Mesenchymal stem cell (in vitro differentiated cells and primary cell): ENCODE data around the gene NLRP9.

ENCODE experiments used
- DNase-seq: peaks from one replicate; pipeline ENCODE4 v3.0.0-alpha.2; 2013
- H2AFZ ChIP-seq: one replicate; pipeline ENCODE4 v1.6.1; 2013; ENCODE audit warnings: low read depth, mild to moderate bottlenecking, control low read depth, inconsistent platforms, low read length, moderate library complexity
- H2AK5ac ChIP-seq: 2 replicates; pipeline ENCODE4 v1.6.1; 2013; ENCODE audit warnings: low read length, moderate library complexity, mild to moderate bottlenecking, inconsistent platforms; ENCODE audit not compliant: severe bottlenecking
- H2BK120ac ChIP-seq: one replicate; pipeline ENCODE4 v1.6.1; 2013; ENCODE audit warnings: low read depth, mild to moderate bottlenecking, inconsistent platforms, low read length, moderate library complexity
- H2BK12ac ChIP-seq, 2 experiments: one replicate each; pipeline ENCODE4 v1.6.1; 2013; ENCODE audit warnings: inconsistent platforms in 2 of 2, low read length in 2 of 2, mild to moderate bottlenecking in 2 of 2, moderate library complexity in 2 of 2, control low read depth in 1 of 2
- H2BK15ac ChIP-seq: one replicate; pipeline ENCODE4 v1.6.1; 2013; ENCODE audit warnings: mild to moderate bottlenecking, low read depth, inconsistent platforms; ENCODE audit not compliant: poor library complexity, severe bottlenecking
- H2BK5ac ChIP-seq: 2 replicates; pipeline ENCODE4 v1.6.1; 2013; ENCODE audit warnings: low read depth, mild to moderate bottlenecking, low read length, control low read depth, inconsistent platforms; ENCODE audit not compliant: poor library complexity, severe bottlenecking
- H3K14ac ChIP-seq, 2 experiments: one replicate each; pipeline ENCODE4 v1.6.1; 2013; ENCODE audit warnings: inconsistent platforms in 2 of 2, low read length in 2 of 2, control low read depth in 1 of 2, mild to moderate bottlenecking in 1 of 2, moderate library complexity in 1 of 2
- H3K18ac ChIP-seq, 2 experiments: one replicate each; pipeline ENCODE4 v1.6.1; 2013; ENCODE audit warnings: inconsistent platforms in 2 of 2, low read length in 2 of 2, control low read depth in 1 of 2, low read depth in 1 of 2, mild to moderate bottlenecking in 1 of 2
- H3K23ac ChIP-seq, 2 experiments: one replicate each; pipeline ENCODE4 v1.6.1; 2013; ENCODE audit warnings: inconsistent platforms in 2 of 2, low read length in 2 of 2, mild to moderate bottlenecking in 2 of 2, moderate library complexity in 2 of 2, control low read depth in 1 of 2
- H3K27ac ChIP-seq: 2 replicates; pipeline ENCODE4 v1.5.1; 2013; ENCODE audit warnings: mild to moderate bottlenecking, moderate library complexity, low read length, control low read depth, inconsistent platforms; ENCODE audit not compliant: poor library complexity, severe bottlenecking
- H3K27me3 ChIP-seq, 2 experiments: 2 replicates each; pipeline versions ENCODE4 v1.6.1 to v1.7.0; 2013; ENCODE audit warnings: low read length in 2 of 2, mild to moderate bottlenecking in 2 of 2, moderate library complexity in 2 of 2, control low read depth in 1 of 2, inconsistent platforms in 1 of 2; ENCODE audit not compliant: control insufficient read depth in 1 of 2, insufficient read depth in 1 of 2
- H3K36me3 ChIP-seq, 2 experiments: 2 replicates each; pipeline versions ENCODE4 v1.6.1 to v1.7.0; 2013; ENCODE audit warnings: low read length in 2 of 2, control low read depth in 1 of 2, inconsistent platforms in 1 of 2, low read depth in 1 of 2, mild to moderate bottlenecking in 1 of 2; ENCODE audit not compliant: insufficient read depth in 2 of 2, control insufficient read depth in 1 of 2
- H3K4ac ChIP-seq, 2 experiments: one replicate each; pipeline ENCODE4 v1.6.1; 2013; ENCODE audit warnings: inconsistent platforms in 2 of 2, low read length in 2 of 2, mild to moderate bottlenecking in 2 of 2, moderate library complexity in 2 of 2, control low read depth in 1 of 2, low read depth in 1 of 2
- H3K4me1 ChIP-seq: 2 replicates; pipeline ENCODE4 v1.6.1; 2013; ENCODE audit warnings: low read depth, low read length, control low read depth; ENCODE audit not compliant: control insufficient read depth, insufficient read depth
- H3K4me2 ChIP-seq: 2 replicates; pipeline ENCODE4 v1.6.1; 2013; ENCODE audit warnings: low read length, mild to moderate bottlenecking, inconsistent platforms; ENCODE audit not compliant: poor library complexity, severe bottlenecking
- H3K4me3 ChIP-seq, 2 experiments: 2 replicates each; pipeline versions ENCODE4 v1.5.1 to v1.7.0; 2013; ENCODE audit warnings: low read length in 2 of 2, mild to moderate bottlenecking in 2 of 2, control low read depth in 1 of 2, low read depth in 1 of 2; ENCODE audit not compliant: insufficient read depth in 1 of 2
- H3K79me1 ChIP-seq: replicated peaks from 2 replicates; pipeline ENCODE4 v1.6.1; 2013; ENCODE audit warnings: mild to moderate bottlenecking, control low read depth, low read length, inconsistent platforms; ENCODE audit not compliant: poor library complexity, severe bottlenecking
- H3K9ac ChIP-seq: 2 replicates; pipeline ENCODE4 v1.7.0; 2013; ENCODE audit warnings: mild to moderate bottlenecking, low read length, moderate library complexity
- H3K9me3 ChIP-seq: 2 replicates; pipeline ENCODE4 v1.7.0; 2013; ENCODE audit warnings: mild to moderate bottlenecking, low read length; ENCODE audit not compliant: control insufficient read depth
- H4K8ac ChIP-seq: one replicate; pipeline ENCODE4 v1.6.1; 2013; ENCODE audit warnings: inconsistent platforms, mild to moderate bottlenecking, low read length, moderate library complexity
- H4K91ac ChIP-seq: one replicate; pipeline ENCODE4 v1.6.1; 2013; ENCODE audit warnings: mild to moderate bottlenecking, low read length, inconsistent platforms
- WGBS: methylation state at CpG from one replicate; pipeline ENCODE4 v1.1.7; 2013; ENCODE audit warnings: mixed read lengths; 5-methylcytosine and 5-hydroxymethylcytosine counted together

The NLRP9 gene

GRCh38 chr19:55660991-55661390, 77.2 kb downstream of the NLRP9 start:
- Histone ChIP-seq H3K4me2 (no peak overlapping the region), H3K27ac (no peak overlapping the region), H3K9me3 (no peaks in the 10 kb centered on the region), H3K14ac (no peak overlapping the region), H3K18ac (no peak overlapping the region), H2BK15ac (no peak overlapping the region), H3K4ac (no peak overlapping the region), H3K4me3 (no peak overlapping the region), H3K36me3 (peaks cover 60 to 80% of the 10 kb centered on the region in 2 experiments), H3K27me3 (no peaks in the 10 kb centered on the region), H4K8ac (no peak overlapping the region), H3K9ac (no peak overlapping the region), H4K91ac (no peak overlapping the region), H2BK5ac (no peak overlapping the region), H2BK120ac (no peak overlapping the region), H3K23ac (no peak overlapping the region), H2AK5ac (no peak overlapping the region), H3K4me1 (peaks cover 27% of the 10 kb centered on the region), H2BK12ac (no peak overlapping the region), H3K79me1 (peaks cover 14% of the 10 kb centered on the region), H2AFZ (no peak overlapping the region)
- DNase-seq, result no peak
- 92% methylated on average over 16 of the region's 16 CpGs for WGBS

- Histone ChIP-seq H3K9ac (no peak overlapping the region), H2BK5ac (no peak overlapping the region), H3K18ac (no peak overlapping the region), H3K4me3 (no peak overlapping the region), H4K91ac (no peak overlapping the region), H2BK120ac (no peak overlapping the region), H2BK12ac (no peak overlapping the region), H3K4ac (no peak overlapping the region), H4K8ac (no peak overlapping the region), H3K79me1 (peaks cover 11% of the 10 kb centered on the region), H3K27ac (no peak overlapping the region), H2AK5ac (no peak overlapping the region), H3K27me3 (no peaks in the 10 kb centered on the region), H3K4me1 (peaks cover 27% of the 10 kb centered on the region), H3K4me2 (no peak overlapping the region), H2AFZ (no peak overlapping the region), H2BK15ac (no peak overlapping the region), H3K9me3 (no peaks in the 10 kb centered on the region), H3K14ac (no peak overlapping the region), H3K36me3 (peaks cover 56 to 74% of the 10 kb centered on the region in 2 experiments), H3K23ac (no peak overlapping the region)
- no peak for DNase-seq
- WGBS, result over 99% methylated on average over 12 of the region's 12 CpGs
These were observed 77.8 kb downstream of the NLRP9 start for GRCh38 chr19:55660404-55660803.

- Histone ChIP-seq H2BK5ac (no peak overlapping the region), H3K18ac (no peak overlapping the region), H3K4ac (no peak overlapping the region), H3K9me3 (no peaks in the 10 kb centered on the region), H2BK15ac (no peak overlapping the region), H3K36me3 (peaks cover 52 to 70% of the 10 kb centered on the region in 2 experiments), H3K27ac (no peak overlapping the region), H3K79me1 (peaks cover 11% of the 10 kb centered on the region), H3K23ac (no peak overlapping the region), H3K4me1 (peaks cover 27% of the 10 kb centered on the region), H2BK120ac (no peak overlapping the region), H3K27me3 (no peaks in the 10 kb centered on the region), H3K4me2 (no peak overlapping the region), H3K9ac (peak overlapping the region; percentile 72), H2BK12ac (no peak overlapping the region), H4K8ac (no peak overlapping the region), H2AK5ac (no peak overlapping the region), H3K14ac (no peak overlapping the region), H2AFZ (no peak overlapping the region), H3K4me3 (no peak overlapping the region), H4K91ac (no peak overlapping the region)
- 100% methylated on average over 4 of the region's 9 CpGs for WGBS
- no peak for DNase-seq
These were observed 78.4 kb downstream of the NLRP9 start for GRCh38 chr19:55659822-55660221.

- H2BK12ac ChIP-seq, result no peak overlapping the region
- no peak overlapping the region for H3K18ac ChIP-seq
- H2BK15ac ChIP-seq, result no peak overlapping the region
- H3K36me3 ChIP-seq, result peaks cover 44 to 61% of the 10 kb centered on the region in 2 experiments
- no peak overlapping the region for H3K14ac ChIP-seq
- H2AK5ac ChIP-seq, result no peak overlapping the region
- H4K91ac ChIP-seq, result no peak overlapping the region
- DNase-seq, result no peak
- peak overlapping the region; percentile 72 for H3K9ac ChIP-seq
- WGBS, result 97% methylated on average over 37 of the region's 37 CpGs
- H3K27ac ChIP-seq, result no peak overlapping the region
- peaks cover 10% of the 10 kb centered on the region for H3K79me1 ChIP-seq
- H2BK5ac ChIP-seq, result no peak overlapping the region
- no peaks in the 10 kb centered on the region for H3K9me3 ChIP-seq
- no peaks in the 10 kb centered on the region for H3K27me3 ChIP-seq
- H3K4ac ChIP-seq, result no peak overlapping the region
- peaks cover 27% of the 10 kb centered on the region for H3K4me1 ChIP-seq
- H2AFZ ChIP-seq, result no peak overlapping the region
- H4K8ac ChIP-seq, result no peak overlapping the region
- peak overlapping the region in 1 of 2 experiments; percentile 9 for H3K23ac ChIP-seq
- H2BK120ac ChIP-seq, result no peak overlapping the region
- peak overlapping the region in 1 of 2 experiments; percentile 59 for H3K4me3 ChIP-seq
- peak overlapping the region; percentile 25 for H3K4me2 ChIP-seq
These were observed 79.2 kb downstream of the NLRP9 start for GRCh38 chr19:55658846-55659459.
